HepG2 (cell line): ENCODE results near the gene SPTSSA. TPM values are rescaled to one million over a fixed set of nuclear protein-coding genes. Genes with fewer than 3 reads are reported as not detected.

ENCODE experiments used
- AFF4 ChIP-seq: sonication (generic); formaldehyde crosslinking; IDR thresholded peaks from 2 replicates; pipeline ENCODE4 v1.4.0; 2020; ENCODE audit warnings: missing genetic modification reagents
- GFI1 ChIP-seq: sonication (generic); formaldehyde crosslinking; IDR thresholded peaks from 2 replicates; pipeline ENCODE4 v1.5.0; 2020; ENCODE audit warnings: missing genetic modification reagents, mild to moderate bottlenecking, borderline replicate concordance
- KAT8 ChIP-seq: IDR thresholded peaks from 2 replicates; pipeline ENCODE4 v1.6.1; 2016; ENCODE audit warnings: missing genetic modification reagents, missing compliant biosample characterization
- SALL2 ChIP-seq: sonication (generic); formaldehyde crosslinking; IDR thresholded peaks from 2 replicates; pipeline ENCODE4 v1.8.1; 2023; ENCODE audit warnings: mild to moderate bottlenecking, missing genetic modification reagents, inconsistent platforms
- SIX4 ChIP-seq: sonication (generic); formaldehyde crosslinking; IDR thresholded peaks from 2 replicates; pipeline ENCODE4 v1.4.0; 2020; ENCODE audit warnings: missing genetic modification reagents
- STAT5B ChIP-seq: sonication (generic); formaldehyde crosslinking; IDR thresholded peaks from 2 replicates; pipeline ENCODE4 v1.4.0; 2020; ENCODE audit warnings: missing genetic modification reagents
- TRIM22 ChIP-seq: fragments of 450-650 bp; IDR thresholded peaks from 2 replicates; pipeline ENCODE4 v1.6.1; 2017
- WIZ ChIP-seq: sonication (generic); formaldehyde crosslinking; IDR thresholded peaks from 2 replicates; pipeline ENCODE4 v1.5.1; 2020; ENCODE audit warnings: mild to moderate bottlenecking, missing genetic modification reagents
- YEATS2 ChIP-seq: sonication (generic); formaldehyde crosslinking; IDR thresholded peaks from 2 replicates; pipeline ENCODE4 v1.4.0; 2020; ENCODE audit warnings: missing genetic modification reagents, borderline replicate concordance
- ZNF142 ChIP-seq: sonication (generic); formaldehyde crosslinking; IDR thresholded peaks from 2 replicates; pipeline ENCODE4 v1.4.0; 2020; ENCODE audit warnings: missing genetic modification reagents
- ZNF205 ChIP-seq: IDR thresholded peaks from 2 replicates; pipeline ENCODE4 v1.6.1; 2018; ENCODE audit warnings: missing biosample characterization, missing genetic modification reagents
- ZNF253 ChIP-seq: sonication (generic); formaldehyde crosslinking; IDR thresholded peaks from 2 replicates; pipeline ENCODE4 v1.8.0; 2022; ENCODE audit warnings: mild to moderate bottlenecking, missing genetic modification reagents, borderline replicate concordance
- ZNF280B ChIP-seq: sonication (generic); formaldehyde crosslinking; IDR thresholded peaks from 2 replicates; pipeline ENCODE4 v1.5.0; 2020; ENCODE audit warnings: missing genetic modification reagents, mild to moderate bottlenecking, borderline replicate concordance
- ZNF329 ChIP-seq: sonication (generic); formaldehyde crosslinking; IDR thresholded peaks from 2 replicates; pipeline ENCODE4 v1.9.0; 2021; ENCODE audit warnings: low read depth, mild to moderate bottlenecking, missing genetic modification reagents
- ZNF572 ChIP-seq: sonication (generic); formaldehyde crosslinking; IDR thresholded peaks from 2 replicates; pipeline ENCODE4 v1.5.1; 2020; ENCODE audit warnings: mild to moderate bottlenecking, missing genetic modification reagents
- polyA plus RNA-seq, 8 experiments: library from polyadenylated mRNA; depleted of rRNA in 3 of 8; stranded (reverse) in 7 of 8; unstranded in 1 of 8; fragments of >200 nt; fragmentation: Illumina TruSeq in 4 of 8; extraction: Trizol in 4 of 8; gene quantifications; 2 replicates each; pipeline versions ENCODE4 v1.2.1 to v1.2.3, GENCODE V29; 2011 to 2016; ENCODE audit warnings: low read depth in 4 of 8, missing spikeins in 1 of 8, mixed read lengths in 1 of 8; ENCODE audit not compliant: insufficient read depth in 1 of 8
- total RNA-seq, 5 experiments: library from RNA; depleted of rRNA; stranded (reverse); fragments of >200 nt; fragmentation: Illumina TruSeq; extraction: Trizol; gene quantifications; 2 replicates each; pipeline ENCODE4 v1.2.3, GENCODE V29; 2016; ENCODE audit warnings: low read depth in 1 of 5

The SPTSSA gene
- total and polyA plus RNA-seq, 2 of the 13 experiments (the other 11 are each of a cell fraction or from before 2014, with no cell fraction given), result 19.1 to 86.1 TPM

- TF ChIP-seq ZNF142 (no peak), ZNF572 (CRISPR knock-in tag) (no peak), ZNF329 (CRISPR knock-in tag) (0 out of 2 replicates have a peak, but pooled peaks have one; percentile 11), AFF4 (peak; percentile 93), STAT5B (CRISPR knock-in tag) (0 out of 2 replicates have a peak, but pooled peaks have one; percentile 54), YEATS2 (peak; percentile 86), KAT8 (CRISPR knock-in tag) (no peak), ZNF253 (CRISPR knock-in tag) (0 out of 2 replicates have a peak, but pooled peaks have one; percentile 30), ZNF280B (CRISPR knock-in tag) (no peak; the same call in 1 of the 2 replicates), SALL2 (no peak), GFI1 (0 out of 2 replicates have a peak, but pooled peaks have one; percentile 36), WIZ (CRISPR knock-in tag) (no peak), ZNF205 (CRISPR knock-in tag) (0 out of 2 replicates have a peak, but pooled peaks have one; percentile 62), SIX4 (CRISPR knock-in tag) (peak; percentile 75; the same call in 1 of the 2 replicates), TRIM22 (no peak)
Observed at GRCh38 chr14:34461334-34462131, 507 bp downstream of the SPTSSA start (continued).
